H1 (cell line): ENCODE measurements around the gene PPP1CC. TPM values are rescaled to one million over a fixed set of nuclear protein-coding genes. Genes with fewer than 3 reads are reported as not detected.

Source experiments
- CTCF ChIA-PET: fragments of 300-600 bp; sonication (Branson Sonifier 250); formaldehyde crosslinking; loops from one replicate; lab custom pipeline; 2021; ENCODE audit not compliant: partially characterized antibody; lab: Charles Lee
- POLR2A ChIA-PET: fragments of 300-600 bp; sonication (Branson Sonifier 250); formaldehyde crosslinking; loops from one replicate; lab custom pipeline; 2021; ENCODE audit warnings: inconsistent platforms; ENCODE audit not compliant: partially characterized antibody; lab: Charles Lee
- DNase-seq, 2 experiments: peaks; one replicate each; pipeline versions ENCODE4 v3.0.0 to v3.0.0-alpha.2; 2010 to 2022; ENCODE audit warnings: low spot score in 2 of 2, low read depth in 1 of 2, mixed read lengths in 1 of 2
- FAIRE-seq: peaks from 2 replicates; lab custom pipeline; 2011; peaks lifted over from hg19 to GRCh38; lab: Jason Lieb, UNC
- H2AFZ ChIP-seq: 2 replicates; pipeline ENCODE4 v1.8.1; 2012; ENCODE audit warnings: low read length, inconsistent platforms
- H2AK5ac ChIP-seq: 2 replicates; pipeline ENCODE4 v1.6.1; 2013; ENCODE audit warnings: low read depth, low read length
- H2BK120ac ChIP-seq: replicated peaks from 2 replicates; pipeline ENCODE3; 2013; ENCODE audit warnings: low read depth, low read length, inconsistent platforms
- H2BK12ac ChIP-seq: 2 replicates; pipeline ENCODE4 v1.6.1; 2013; ENCODE audit warnings: low read depth, low read length
- H2BK15ac ChIP-seq: 2 replicates; pipeline ENCODE4 v1.6.1; 2013; ENCODE audit warnings: low read length
- H2BK20ac ChIP-seq: 2 replicates; pipeline ENCODE4 v1.6.1; 2013; ENCODE audit warnings: low read length
- H2BK5ac ChIP-seq: 2 replicates; pipeline ENCODE4 v1.6.1; 2013; ENCODE audit warnings: low read depth, low read length
- H3K14ac ChIP-seq: 2 replicates; pipeline ENCODE4 v1.6.1; 2013; ENCODE audit warnings: inconsistent platforms; ENCODE audit not compliant: insufficient read length
- H3K18ac ChIP-seq: 2 replicates; pipeline ENCODE4 v1.6.1; 2013; ENCODE audit warnings: low read length; ENCODE audit errors: extremely low read depth
- H3K23ac ChIP-seq: 2 replicates; pipeline ENCODE4 v1.6.1; 2013; ENCODE audit warnings: inconsistent platforms; ENCODE audit not compliant: insufficient read length
- H3K23me2 ChIP-seq: 2 replicates; pipeline ENCODE4 v1.6.1; 2013; ENCODE audit warnings: low read depth, low read length
- H3K27ac ChIP-seq: 2 replicates; pipeline ENCODE4 v1.6.1; 2011; ENCODE audit warnings: low read depth, low read length, inconsistent platforms
- H3K27me3 ChIP-seq, 4 experiments: replicated peaks in 1 of 4; 1 replicate in 1 of 4; 2 replicates in 3 of 4; pipeline versions ENCODE4 v1.6.1 to v1.8.1; 2011 to 2013; ENCODE audit warnings: low read length in 3 of 4, mild to moderate bottlenecking in 3 of 4, inconsistent platforms in 2 of 4, mixed read lengths in 2 of 4, moderate library complexity in 1 of 4; ENCODE audit not compliant: control insufficient read depth in 3 of 4, insufficient read depth in 3 of 4; ENCODE audit errors: extremely low read depth in 1 of 4
- H3K36me3 ChIP-seq, 4 experiments: 2 replicates each; pipeline versions ENCODE4 v1.6.1 to v1.8.1; 2011 to 2013; ENCODE audit warnings: mild to moderate bottlenecking in 4 of 4, low read length in 3 of 4, moderate library complexity in 2 of 4, control low read depth in 1 of 4, inconsistent platforms in 1 of 4; ENCODE audit not compliant: insufficient read depth in 4 of 4, control insufficient read depth in 2 of 4
- H3K4ac ChIP-seq: replicated peaks from 2 replicates; pipeline ENCODE3; 2013; ENCODE audit warnings: low read length, low read depth, mixed read lengths, inconsistent platforms; ENCODE audit not compliant: insufficient read length
- H3K4me1 ChIP-seq, 4 experiments: replicated peaks in 1 of 4; 1 replicate in 1 of 4; 2 replicates in 3 of 4; pipeline versions ENCODE4 v1.6.1 to v1.8.1; 2011 to 2013; ENCODE audit warnings: low read length in 3 of 4, inconsistent platforms in 2 of 4, mixed read lengths in 1 of 4; ENCODE audit not compliant: insufficient read depth in 4 of 4, control insufficient read depth in 3 of 4
- H3K4me2 ChIP-seq, 2 experiments: 2 replicates each; pipeline versions ENCODE4 v1.6.1 to v1.8.1; 2011 to 2013; ENCODE audit warnings: low read depth in 2 of 2, low read length in 2 of 2, control low read depth in 1 of 2, inconsistent platforms in 1 of 2, mild to moderate bottlenecking in 1 of 2; ENCODE audit not compliant: insufficient read depth in 1 of 2
- H3K4me3 ChIP-seq, 4 experiments: fragments of 200-600, 300-600 bp in 1 of 4; sonication (generic), shearing (Covaris generic), sonication (Bioruptor Twin) in 1 of 4; 2 replicates each; pipeline versions ENCODE4 v1.5.1 to v1.8.1; 2011 to 2016; ENCODE audit warnings: low read length in 4 of 4, low read depth in 3 of 4, control low read depth in 2 of 4, inconsistent platforms in 2 of 4, mild to moderate bottlenecking in 2 of 4, mixed read lengths in 1 of 4, moderate library complexity in 1 of 4; ENCODE audit not compliant: insufficient read depth in 2 of 4; ENCODE audit errors: extremely low read depth in 1 of 4
- H3K56ac ChIP-seq: replicated peaks from 2 replicates; pipeline ENCODE3; 2013; ENCODE audit warnings: low read depth, mild to moderate bottlenecking, mixed read lengths, low read length, inconsistent platforms; ENCODE audit not compliant: insufficient read length
- H3K79me1 ChIP-seq: 2 replicates; pipeline ENCODE4 v1.6.1; 2013; ENCODE audit warnings: low read depth, low read length, control low read depth
- H3K79me2 ChIP-seq, 2 experiments: 2 replicates each; pipeline versions ENCODE4 v1.6.1 to v1.8.1; 2012 to 2013; ENCODE audit warnings: low read length in 2 of 2, mild to moderate bottlenecking in 2 of 2, inconsistent platforms in 1 of 2; ENCODE audit not compliant: insufficient read depth in 2 of 2, control insufficient read depth in 1 of 2
- H3K9ac ChIP-seq, 4 experiments: replicated peaks in 1 of 4; 1 replicate in 1 of 4; 2 replicates in 3 of 4; pipeline versions ENCODE4 v1.6.1 to v1.8.1; 2011 to 2013; ENCODE audit warnings: low read depth in 3 of 4, low read length in 3 of 4, control low read depth in 2 of 4, mild to moderate bottlenecking in 2 of 4, moderate library complexity in 2 of 4, inconsistent platforms in 1 of 4; ENCODE audit errors: extremely low read depth in 1 of 4
- H3K9me3 ChIP-seq, 2 experiments: 2 replicates each; pipeline versions ENCODE4 v1.6.1 to v1.8.1; 2012 to 2013; ENCODE audit warnings: mild to moderate bottlenecking in 2 of 2, moderate library complexity in 2 of 2, control low read depth in 1 of 2, inconsistent platforms in 1 of 2, low read depth in 1 of 2, low read length in 1 of 2, mixed read lengths in 1 of 2; ENCODE audit not compliant: insufficient read depth in 2 of 2
- H4K20me1 ChIP-seq, 2 experiments: replicated peaks in 1 of 2; 2 replicates each; pipeline versions ENCODE3 to v1.8.1; 2011 to 2013; ENCODE audit warnings: inconsistent platforms in 2 of 2, low read length in 2 of 2, mild to moderate bottlenecking in 1 of 2; ENCODE audit not compliant: insufficient read depth in 2 of 2, control insufficient read depth in 1 of 2
- H4K5ac ChIP-seq: 2 replicates; pipeline ENCODE4 v1.6.1; 2013; ENCODE audit warnings: low read length, low read depth, mixed read lengths, inconsistent platforms; ENCODE audit not compliant: insufficient read length
- H4K8ac ChIP-seq: 2 replicates; pipeline ENCODE4 v1.8.0; 2013; ENCODE audit warnings: mild to moderate bottlenecking, moderate library complexity, low read length, inconsistent platforms; ENCODE audit not compliant: insufficient read depth; ENCODE audit errors: extremely low read depth
- H4K91ac ChIP-seq: replicated peaks from 2 replicates; pipeline ENCODE3; 2013; ENCODE audit warnings: low read length, mixed read lengths, inconsistent platforms; ENCODE audit not compliant: insufficient read length
- CTBP2 ChIP-seq: IDR thresholded peaks from 2 replicates; pipeline ENCODE4 v1.7.0; 2011; ENCODE audit warnings: borderline replicate concordance, mild to moderate bottlenecking, moderate library complexity, mixed read lengths, low read length; ENCODE audit not compliant: insufficient read depth, insufficient read length
- CTCF ChIP-seq, 3 experiments: IDR thresholded peaks; 1 replicate in 2 of 3; 2 replicates in 1 of 3; pipeline versions ENCODE4 v1.5.1 to v1.6.1; 2011; ENCODE audit warnings: low read length in 3 of 3, mild to moderate bottlenecking in 3 of 3, inconsistent platforms in 2 of 3, low read depth in 1 of 3, moderate library complexity in 1 of 3; ENCODE audit not compliant: insufficient read depth in 1 of 3; ENCODE audit errors: control extremely low read depth in 1 of 3
- JUND ChIP-seq: IDR thresholded peaks from 2 replicates; pipeline ENCODE4 v1.6.1; 2011; ENCODE audit warnings: mild to moderate bottlenecking, improper control_type of control experiment, low read length
- MAFK ChIP-seq: IDR thresholded peaks from 2 replicates; pipeline ENCODE4 v1.6.1; 2012; ENCODE audit warnings: low read depth, mild to moderate bottlenecking, improper control_type of control experiment, low read length
- SRF ChIP-seq: IDR thresholded peaks from 2 replicates; pipeline ENCODE4 v1.6.1; 2011; ENCODE audit warnings: mild to moderate bottlenecking, low read depth, low read length, moderate library complexity
- TBP ChIP-seq: IDR thresholded peaks from 2 replicates; pipeline ENCODE4 v1.6.1; 2011; ENCODE audit warnings: low read depth, low read length, improper control_type of control experiment
- TEAD4 ChIP-seq: IDR thresholded peaks from 2 replicates; pipeline ENCODE4 v1.6.1; 2012; ENCODE audit warnings: low read depth, low read length, inconsistent platforms, mixed read lengths
- ZNF274 ChIP-seq: IDR thresholded peaks from 2 replicates; pipeline ENCODE4 v1.7.0; 2012; ENCODE audit warnings: low read length, borderline replicate concordance; ENCODE audit errors: extremely low read depth
- WGBS, 2 experiments: shearing (Covaris generic) in 1 of 2; methylation state at CpG; one replicate each; pipeline versions ENCODE4 v1.1.6 to v1.1.7; 2013 to 2015; ENCODE audit warnings: low lambda C conversion rate in 2 of 2, mixed read lengths in 2 of 2, inconsistent platforms in 1 of 2, low coverage in 1 of 2, missing lambda C conversion rate in 1 of 2; ENCODE audit not compliant: insufficient replicate concordance in 2 of 2, insufficient coverage in 1 of 2, insufficient read length in 1 of 2; ENCODE audit errors: extremely low coverage in 1 of 2, missing lambda C conversion rate in 1 of 2; 5-methylcytosine and 5-hydroxymethylcytosine counted together
- polyA plus RNA-seq, 7 experiments: library from polyadenylated mRNA; depleted of rRNA in 3 of 7; stranded (reverse) in 5 of 7; unstranded in 2 of 7; fragments of >200 nt in 5 of 7; fragments of 200-250 nt in 2 of 7; gene quantifications; 1 replicate in 5 of 7; 2 replicates in 1 of 7; 4 replicates in 1 of 7; pipeline versions ENCODE4 v1.2.1 to v1.2.3, GENCODE V29; 2011 to 2013; ENCODE audit warnings: missing spikeins in 2 of 7, mixed read lengths in 2 of 7
- total RNA-seq: library from RNA; stranded (reverse); fragmentation: NEBNext Ultra II Directional; extraction: Animal tissue kit (Norgen Biotek cat#: 25700); gene quantifications from 2 replicates; pipeline ENCODE4 v1.2.1, GENCODE V29; 2021

The PPP1CC gene
- total and polyA plus RNA-seq, 2 of the 8 experiments (the other 6 are each of a cell fraction or from before 2014, with no cell fraction given) = 193 to 350 TPM

- Histone ChIP-seq H4K20me1 (no peaks in the 10 kb centered on the region), H3K4me3 (no peak overlapping the region), H2BK120ac (no peak overlapping the region), H3K4me1 (peaks cover 0 to 2% (median under 1%) of the 10 kb centered on the region in 4 experiments; a peak in 2 of 7 replicates), H2BK20ac (no peak overlapping the region), H3K27me3 (no peaks in the 10 kb centered on the region), H3K79me2 (no peaks in the 10 kb centered on the region), H3K56ac (no peak overlapping the region)
- CTCF ChIA-PET = interaction anchor here (0.7 kb wide), 1 partner anchor 1558 kb away, joined by 3 read pairs; no protein-coding TSS in a partner anchor
- 76% methylated on average over 4 of the region's 4 CpGs; no CpG with 5 or more reads in 1 of the 2 experiments for WGBS, 2 experiments
- TF ChIP-seq CTBP2 = no peak
- no peak for TF ChIP-seq JUND
- TF ChIP-seq ZNF274 = no peak
- no peak for TF ChIP-seq SRF
- no peak for TF ChIP-seq TBP
- TF ChIP-seq CTCF (IDR thresholded peaks at IDR 0.05; ENCODE audit: control extremely low read depth in 1 of 3, insufficient read depth in 1 of 3, low read depth in 1 of 3, low read length in 3 of 3) = no peak
- no peak for TF ChIP-seq TEAD4
- TF ChIP-seq MAFK = no peak
- TF ChIP-seq, all 59 proteins: peak for 0
- no peak overlapping the region for H4K8ac ChIP-seq
- no peak overlapping the region for H4K5ac ChIP-seq
- no peaks in the 10 kb centered on the region for H3K9me3 ChIP-seq
- no peaks in the 10 kb centered on the region for H3K36me3 ChIP-seq
- H3K9ac ChIP-seq = no peak overlapping the region
- H3K4me2 ChIP-seq = no peak overlapping the region
- H3K27ac ChIP-seq = no peak overlapping the region
- no peak overlapping the region for H3K23ac ChIP-seq
- FAIRE-seq (no peak), DNase-seq (no peak)
- H3K23me2 ChIP-seq = no peaks in the 10 kb centered on the region
- H3K18ac ChIP-seq = no peak overlapping the region
- H2BK15ac ChIP-seq = no peak overlapping the region
- no peak overlapping the region for H4K91ac ChIP-seq
- no peak overlapping the region for H2AFZ ChIP-seq
- POLR2A ChIA-PET = no interaction called here
- H3K4ac ChIP-seq = no peak overlapping the region
- no peak overlapping the region for H2AK5ac ChIP-seq
- H3K79me1 ChIP-seq = no peaks in the 10 kb centered on the region
- H3K14ac ChIP-seq = no peak overlapping the region
- no peak overlapping the region for H2BK12ac ChIP-seq
- H2BK5ac ChIP-seq = no peak overlapping the region
Observed at GRCh38 chr12:110670161-110670701, 72.5 kb downstream of the PPP1CC start.
